ENCODE data around the gene GJA8.
"Not testable (repeated sequence)": the region's sequence is repeated elsewhere in the genome, so short reads cannot be mapped to it uniquely, and the experiment has no call there.

The GJA8 gene

DNA sequence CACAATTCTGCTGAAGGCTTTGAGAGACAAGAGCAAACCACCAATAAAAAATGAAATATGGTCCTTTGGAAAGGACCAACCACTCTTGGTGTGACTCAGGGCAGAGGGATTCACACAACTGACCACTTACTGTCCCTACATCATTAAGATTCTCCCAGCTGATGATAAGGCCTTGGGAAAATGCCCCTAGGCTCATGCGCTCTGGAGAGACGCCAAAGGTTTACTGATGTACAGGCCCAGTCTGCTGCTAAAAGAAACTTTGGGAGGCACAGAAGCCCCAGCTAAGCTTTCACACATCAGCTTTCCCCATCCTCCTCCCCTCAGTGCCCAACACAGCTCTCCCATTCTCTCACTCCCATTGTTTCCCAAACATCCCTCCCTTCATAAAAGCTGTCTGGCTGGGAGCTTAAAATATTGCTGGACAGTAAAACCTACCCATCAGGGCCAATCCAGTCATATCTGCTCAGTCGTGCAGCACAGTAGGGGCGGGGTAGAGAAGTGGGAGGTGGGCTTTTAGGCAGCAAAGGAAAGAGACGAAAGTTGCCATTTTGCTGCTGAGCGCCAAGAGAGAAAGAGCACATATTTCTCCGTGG lies at the start of gene GJA8:
GJA8 (plus strand) TSS at position 543 of the 593 bp plus-strand sequence. CDS start 5,161 bp downstream, outside the sequence.
- no peak within 1 kb of the TSS for H3K27ac ChIP-seq
- TF ChIP-seq, protein P1, sequence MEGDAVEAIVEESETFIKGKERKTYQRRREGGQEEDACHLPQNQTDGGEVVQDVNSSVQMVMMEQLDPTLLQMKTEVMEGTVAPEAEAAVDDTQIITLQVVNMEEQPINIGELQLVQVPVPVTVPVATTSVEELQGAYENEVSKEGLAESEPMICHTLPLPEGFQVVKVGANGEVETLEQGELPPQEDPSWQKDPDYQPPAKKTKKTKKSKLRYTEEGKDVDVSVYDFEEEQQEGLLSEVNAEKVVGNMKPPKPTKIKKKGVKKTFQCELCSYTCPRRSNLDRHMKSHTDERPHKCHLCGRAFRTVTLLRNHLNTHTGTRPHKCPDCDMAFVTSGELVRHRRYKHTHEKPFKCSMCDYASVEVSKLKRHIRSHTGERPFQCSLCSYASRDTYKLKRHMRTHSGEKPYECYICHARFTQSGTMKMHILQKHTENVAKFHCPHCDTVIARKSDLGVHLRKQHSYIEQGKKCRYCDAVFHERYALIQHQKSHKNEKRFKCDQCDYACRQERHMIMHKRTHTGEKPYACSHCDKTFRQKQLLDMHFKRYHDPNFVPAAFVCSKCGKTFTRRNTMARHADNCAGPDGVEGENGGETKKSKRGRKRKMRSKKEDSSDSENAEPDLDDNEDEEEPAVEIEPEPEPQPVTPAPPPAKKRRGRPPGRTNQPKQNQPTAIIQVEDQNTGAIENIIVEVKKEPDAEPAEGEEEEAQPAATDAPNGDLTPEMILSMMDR (conservative IDR thresholded peaks at IDR 0.05), result no peak

DNA sequence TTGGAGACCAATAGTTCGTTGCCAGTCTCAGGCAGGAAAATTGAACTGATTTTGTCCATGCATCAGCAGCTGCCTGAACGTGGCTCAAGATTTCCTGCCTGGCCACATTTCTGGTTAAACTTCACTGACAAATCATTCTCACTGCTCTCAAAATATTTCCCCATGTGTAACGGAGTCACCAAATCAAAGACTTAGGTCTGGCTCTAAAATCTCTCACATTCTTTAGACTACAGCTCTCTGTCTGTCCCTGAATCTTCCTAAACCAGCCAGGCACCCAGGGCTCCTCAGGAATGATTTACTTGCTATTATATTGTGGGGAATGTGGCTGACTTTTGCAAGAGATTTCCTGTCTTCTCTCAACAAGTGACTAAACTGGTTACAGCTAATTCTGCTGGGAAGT lies 49.2 kb upstream of the GJA8 start:
- H3K27ac ChIP-seq, result no peak overlapping the region
- TF ChIP-seq, protein P1 (conservative IDR thresholded peaks at IDR 0.05), result no peak

DNA sequence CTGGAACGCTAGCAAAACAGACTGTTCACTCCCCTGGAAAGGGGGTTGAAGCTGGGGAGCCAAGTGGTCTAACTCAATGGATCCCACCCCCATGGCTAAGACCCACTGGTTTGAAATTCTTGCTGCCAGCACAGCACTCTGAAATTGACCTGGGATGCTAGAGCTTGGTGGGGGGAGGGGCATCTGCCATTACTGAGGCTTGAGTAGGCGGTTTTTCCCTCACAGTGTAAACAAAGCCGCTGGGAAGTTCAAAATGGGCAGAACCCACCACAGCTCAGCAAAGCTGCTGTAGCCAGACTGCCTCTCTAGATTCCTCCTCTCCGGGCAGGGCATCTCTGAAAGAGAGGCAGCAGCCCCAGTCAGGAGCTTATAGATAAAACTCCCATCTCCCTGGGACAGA lies 47.6 kb upstream of the GJA8 start:
- H3K27ac ChIP-seq, result not testable (repeated sequence)

DNA sequence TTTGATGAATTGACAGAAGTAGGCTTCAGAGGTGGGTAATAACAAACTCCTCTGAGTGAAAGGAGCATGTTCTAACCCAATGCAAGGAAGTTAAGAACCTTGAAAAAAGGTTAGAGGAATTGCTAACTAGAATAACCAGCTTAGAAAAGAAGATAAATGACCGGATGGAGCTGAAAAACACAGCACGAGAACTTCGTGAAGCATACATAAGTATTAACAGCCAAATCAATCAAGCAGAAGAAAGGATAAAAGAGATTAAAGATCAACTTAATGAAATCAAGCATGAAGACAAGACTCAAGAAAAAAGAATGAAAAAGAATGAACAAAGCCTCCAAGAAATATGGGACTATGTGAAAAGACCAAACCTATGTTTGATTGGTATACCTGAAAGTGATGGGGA lies 46.6 kb upstream of the GJA8 start:
- H3K27ac ChIP-seq, result not testable (repeated sequence)

DNA sequence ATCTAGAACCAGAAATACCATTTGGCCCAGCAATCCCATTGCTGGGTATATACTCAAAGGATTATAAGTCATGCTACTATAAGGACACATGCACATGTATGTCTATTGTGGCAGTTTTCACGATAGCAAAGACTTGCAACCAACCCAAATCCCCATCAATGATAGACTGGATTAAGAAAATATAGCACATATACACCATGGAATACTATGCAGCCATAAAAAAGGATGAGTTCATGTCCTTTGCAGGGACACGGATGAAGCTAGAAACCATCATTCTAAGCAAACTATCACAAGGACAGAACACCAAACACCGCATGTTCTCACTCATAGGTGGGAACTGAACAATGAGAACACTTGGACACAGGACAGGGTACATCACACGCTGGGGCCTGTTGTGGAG lies 35.4 kb upstream of the GJA8 start:
- not testable (repeated sequence) for H3K27ac ChIP-seq

DNA sequence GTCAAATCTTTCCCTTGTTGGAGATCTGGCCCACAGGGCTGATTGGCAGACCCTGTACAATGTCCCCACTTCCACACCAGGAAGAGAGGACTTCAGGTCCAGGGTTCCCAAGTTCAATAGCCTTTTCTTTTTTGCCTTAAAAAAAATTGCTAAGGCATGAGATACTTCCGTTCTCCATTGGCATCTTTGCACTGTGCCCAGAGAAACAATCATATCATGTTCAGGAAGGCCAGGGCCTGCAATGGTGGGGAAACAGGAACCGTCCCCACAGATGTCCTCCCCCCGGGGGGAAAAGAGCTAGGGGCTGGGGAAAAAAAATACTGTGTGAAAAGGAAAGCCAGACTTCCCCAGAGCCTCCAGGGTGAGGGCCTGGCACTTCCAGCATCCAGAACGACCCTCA lies 24.6 kb upstream of the GJA8 start:
- TF ChIP-seq, protein P1 (conservative IDR thresholded peaks at IDR 0.05), result no peak
- no peak overlapping the region for H3K27ac ChIP-seq

DNA sequence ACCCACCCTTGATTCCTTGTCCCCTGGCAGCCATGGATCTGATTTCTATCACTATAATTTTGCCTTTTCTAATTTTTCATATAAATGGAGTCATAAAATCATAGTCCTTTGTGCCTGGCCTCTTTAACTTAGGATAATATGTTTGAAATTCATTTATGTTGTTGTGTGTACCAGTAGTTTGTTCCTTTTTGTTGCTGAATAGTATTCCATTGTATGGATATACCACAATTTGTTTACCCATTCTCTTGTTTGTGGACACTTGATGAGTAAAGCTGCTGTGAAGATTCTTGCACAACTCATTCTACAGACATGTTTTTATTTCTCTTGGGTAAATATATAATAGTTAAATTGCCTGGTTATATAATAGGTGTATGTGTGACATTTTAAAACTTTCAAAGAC lies 22.7 kb upstream of the GJA8 start:
- H3K27ac ChIP-seq, result no peak overlapping the region
- TF ChIP-seq, protein P1 (conservative IDR thresholded peaks at IDR 0.05), result no peak

DNA sequence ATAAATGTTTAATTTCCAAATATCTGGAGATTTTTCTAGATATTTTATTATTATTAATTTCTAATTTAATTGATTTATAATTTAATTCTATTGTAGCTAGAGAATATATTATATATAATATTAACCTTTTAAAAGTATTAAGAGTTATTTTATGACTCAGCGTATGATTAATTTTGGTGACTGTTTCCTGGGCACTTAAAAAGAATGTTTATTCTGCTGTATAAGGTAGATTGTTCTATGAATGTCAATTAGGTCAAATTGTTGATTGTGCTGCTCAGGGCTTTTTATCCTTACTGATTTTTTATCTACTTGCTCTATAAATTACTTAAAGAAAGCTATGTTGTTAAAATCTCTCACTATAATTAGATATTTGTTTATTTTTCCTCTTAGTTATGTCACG lies 20.1 kb upstream of the GJA8 start:
- H3K27ac ChIP-seq, result no peak overlapping the region
- TF ChIP-seq, protein P1 (conservative IDR thresholded peaks at IDR 0.05), result no peak

DNA sequence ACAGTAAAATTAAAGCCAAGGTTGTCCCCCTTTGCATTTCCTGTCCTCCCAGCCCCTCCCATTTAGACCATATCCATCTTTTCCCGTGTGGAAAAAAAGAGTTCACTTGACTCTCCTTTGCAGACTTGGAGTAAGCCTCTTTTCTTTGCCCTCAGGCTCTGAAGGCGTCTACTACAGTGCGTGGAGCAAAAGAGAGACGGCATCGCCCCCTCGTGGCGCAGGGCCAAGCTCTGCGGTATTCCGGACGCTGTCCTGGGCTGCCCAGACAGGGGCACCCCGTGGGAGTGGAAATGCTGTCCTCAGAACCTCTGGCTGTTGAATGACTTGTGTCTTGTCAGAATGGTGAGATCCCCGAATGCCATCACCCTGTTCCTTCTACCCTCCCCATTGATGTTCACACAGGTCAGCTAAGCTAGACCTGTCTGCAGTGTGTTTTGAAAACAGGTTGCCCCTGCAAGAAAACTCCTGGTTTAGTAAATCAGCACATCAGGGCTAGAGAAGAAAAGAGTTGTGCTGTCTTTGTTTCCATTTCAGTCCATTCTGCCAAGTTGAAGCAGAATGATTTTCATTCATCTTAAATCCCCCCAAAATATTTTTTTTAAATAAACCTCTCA lies 12.3 kb upstream of the GJA8 start:
- TF ChIP-seq, protein P1 (conservative IDR thresholded peaks at IDR 0.05), result peak; percentile 85
- H3K27ac ChIP-seq, result no peak overlapping the region
